Subcutaneous adipose tissue (tissue), 4 donors: Measurements from ENCODE around the gene ZNF892. TPM values are rescaled to one million over a fixed set of nuclear protein-coding genes. Genes with fewer than 3 reads are reported as not detected.

ENCODE experiments used
- CTCF ChIP-seq: fragments of 450-650 bp; IDR thresholded peaks from one replicate; pipeline ENCODE4 v1.5.1; 2016; ENCODE audit warnings: low read depth, mild to moderate bottlenecking, control low read depth, antibody characterized with exemption, moderate library complexity
- total RNA-seq, 4 donors: library from RNA; depleted of rRNA; stranded (reverse); fragments of >200 nt; gene quantifications; one replicate each; pipeline ENCODE4 v1.1.0, GENCODE V29; 2016

The ZNF892 gene
- total RNA-seq, 4 donors from 2014 or later: 3.3 to 7.2 (median 3.9) TPM

DNA sequence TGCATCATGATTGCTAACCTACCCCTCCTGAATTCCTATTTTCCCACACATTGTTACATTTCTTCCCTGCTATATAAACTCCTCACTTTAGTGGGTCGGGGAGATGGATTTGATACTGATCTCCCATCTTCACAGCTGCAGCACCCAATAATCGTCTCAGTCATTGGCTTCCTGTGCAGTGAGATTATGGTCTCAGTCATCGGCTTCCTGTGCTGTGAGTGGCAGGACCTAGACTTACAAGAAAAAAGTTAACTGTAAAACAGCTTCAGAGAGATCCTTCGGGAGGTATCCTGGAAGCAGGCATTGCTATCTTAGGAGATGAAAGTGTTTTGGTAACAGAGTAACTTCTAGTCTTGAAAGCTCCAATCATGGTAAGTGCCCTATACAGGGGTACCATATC lies 3.4 kb upstream of the ZNF892 start:
- no peak for TF ChIP-seq CTCF

DNA sequence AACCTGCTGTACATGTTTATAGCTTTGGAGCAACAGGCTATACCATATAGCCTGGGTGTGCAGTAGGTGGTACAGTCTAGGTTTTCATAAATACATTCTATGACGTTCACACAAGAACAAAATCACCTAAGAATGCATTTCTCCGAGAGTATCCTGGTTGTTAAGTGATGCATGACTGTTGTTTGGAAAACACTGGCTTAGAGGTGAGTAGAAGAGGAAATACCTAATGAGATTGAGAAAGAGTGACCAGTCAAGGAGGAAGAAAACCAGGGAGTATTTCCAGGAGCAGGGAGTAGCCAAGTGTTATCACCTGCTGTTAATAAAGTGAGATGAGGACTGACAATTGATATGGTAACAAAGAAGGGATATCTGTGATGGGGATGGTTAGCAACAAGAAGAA lies 2.9 kb upstream of the ZNF892 start:
- no peak for TF ChIP-seq CTCF

GRCh38 chr2:95206096-95206495 lies 1.2 kb upstream of the ZNF892 start:
- TF ChIP-seq CTCF: no peak

- no peak for TF ChIP-seq CTCF
These were observed 785 bp downstream of the ZNF892 start for GRCh38 chr2:95208106-95208505.

GRCh38 chr2:95215018-95215612 lies 7.8 kb downstream of the ZNF892 start:
- TF ChIP-seq CTCF: no peak

- no peak for TF ChIP-seq CTCF
These were observed 13.1 kb downstream of the ZNF892 start for GRCh38 chr2:95220449-95220848.

GRCh38 chr2:95225658-95226057 lies 18.3 kb downstream of the ZNF892 start:
- TF ChIP-seq CTCF: no peak
